NCI-H146 treated with DMSO at 0.1 percent for 48 hours (cell line): ENCODE results near the gene KRTAP9-4.
"Not testable (repeated sequence)": the region's sequence is repeated elsewhere in the genome, so short reads cannot be mapped to it uniquely, and the experiment has no call there.

Experiments
- DNase-seq: peaks from one replicate; lab custom pipeline; 2025; ENCODE audit not compliant: unreplicated experiment; lab: John Stamatoyannopoulos, UW

KRTAP9-4 gene

GRCh38 chr17:41249637-41250240, at the start of gene KRTAP9-4:
KRTAP9-4 (plus strand) TSS chr17:41249687; CDS start chr17:41249721, 34 bp downstream.
- DNase-seq, result not testable (repeated sequence)

- DNase-seq, result no peak
Measured at GRCh38 chr17:41211845-41212466, 37.5 kb upstream of the KRTAP9-4 start.

- DNase-seq, result no peak
Measured at GRCh38 chr17:41212524-41213169, 36.8 kb upstream of the KRTAP9-4 start.

- no peak for DNase-seq
Measured at GRCh38 chr17:41215681-41216080, 33.8 kb upstream of the KRTAP9-4 start.

- DNase-seq, result no peak
Measured at GRCh38 chr17:41223821-41224220, 25.7 kb upstream of the KRTAP9-4 start.

GRCh38 chr17:41226051-41226450, 23.4 kb upstream of the KRTAP9-4 start:
- no peak for DNase-seq

GRCh38 chr17:41226598-41227095, 22.8 kb upstream of the KRTAP9-4 start, which contains the start of gene KRTAP9-2:
KRTAP9-2 (plus strand) TSS chr17:41226648; CDS start chr17:41226655, 7 bp downstream.
- not testable (repeated sequence) for DNase-seq

GRCh38 chr17:41230094-41230493, 19.4 kb upstream of the KRTAP9-4 start:
- DNase-seq, result no peak

- no peak for DNase-seq
Measured at GRCh38 chr17:41231731-41232130, 17.8 kb upstream of the KRTAP9-4 start.

- DNase-seq, result not testable (repeated sequence)
Measured at GRCh38 chr17:41232399-41233105, 16.9 kb upstream of the KRTAP9-4 start, which contains the start of gene KRTAP9-3. KRTAP9-3 (plus strand) TSS chr17:41232449; CDS start chr17:41232502, 53 bp downstream.

GRCh38 chr17:41237116-41237515, 12.4 kb upstream of the KRTAP9-4 start:
- not testable (repeated sequence) for DNase-seq

- DNase-seq, result not testable (repeated sequence)
Measured at GRCh38 chr17:41237949-41238437, 11.5 kb upstream of the KRTAP9-4 start, which contains the start of gene KRTAP9-8. KRTAP9-8 (plus strand) TSS chr17:41237999; CDS start chr17:41238052, 53 bp downstream.

- not testable (repeated sequence) for DNase-seq
Measured at GRCh38 chr17:41246995-41247787, 2.3 kb upstream of the KRTAP9-4 start.

- DNase-seq, result no peak
Measured at GRCh38 chr17:41251261-41251660, 1.8 kb downstream of the KRTAP9-4 start.

- no peak for DNase-seq
Measured at GRCh38 chr17:41254861-41255260, 5.4 kb downstream of the KRTAP9-4 start.

GRCh38 chr17:41255381-41256290, 6.1 kb downstream of the KRTAP9-4 start, which contains the start of gene KRTAP9-9:
KRTAP9-9 (plus strand) TSS chr17:41255384.
- DNase-seq, result not testable (repeated sequence)

GRCh38 chr17:41256291-41256685, 6.8 kb downstream of the KRTAP9-4 start:
- no peak for DNase-seq

GRCh38 chr17:41258406-41258805, 8.9 kb downstream of the KRTAP9-4 start:
- DNase-seq, result no peak

GRCh38 chr17:41263212-41263611, 13.7 kb downstream of the KRTAP9-4 start:
- no peak for DNase-seq
